Ovary (tissue), 3 donors: ENCODE results near the gene APCDD1.

ENCODE experiments used
- CTCF ChIP-seq, 3 donors: fragments of 450-650 bp in 2 of 3; fragments of 200-600 bp in 1 of 3; IDR thresholded peaks; one replicate each; pipeline versions ENCODE4 v1.5.1 to v1.8.0; 2016 to 2022; ENCODE audit warnings: antibody characterized with exemption in 3 of 3, mild to moderate bottlenecking in 1 of 3
- EP300 ChIP-seq: sonication (generic); formaldehyde crosslinking; IDR thresholded peaks from one replicate; pipeline ENCODE4 v1.6.1; 2017; ENCODE audit warnings: antibody characterized with exemption
- POLR2A ChIP-seq: fragments of 450-650 bp; IDR thresholded peaks from one replicate; pipeline ENCODE4 v1.6.1; 2017; ENCODE audit warnings: antibody characterized with exemption, mild to moderate bottlenecking, moderate library complexity
- donor health status: DM: no; HTN: no; CAD: no.

- TF ChIP-seq CTCF (IDR thresholded peaks at IDR 0.05): no peak
- no peak for TF ChIP-seq EP300
- no peak for TF ChIP-seq POLR2A
Measured at GRCh38 chr18:10485475-10485874, 31.0 kb downstream of the APCDD1 start.
